Inferior parietal cortex (tissue), 1 donor: Measurements from ENCODE around the gene PRR14L.

ENCODE experiments used
- DNase-seq: peaks from one replicate; pipeline ENCODE4 v3.0.0-alpha.2; 2016; ENCODE audit errors: extremely low spot score

Gene PRR14L

DNA sequence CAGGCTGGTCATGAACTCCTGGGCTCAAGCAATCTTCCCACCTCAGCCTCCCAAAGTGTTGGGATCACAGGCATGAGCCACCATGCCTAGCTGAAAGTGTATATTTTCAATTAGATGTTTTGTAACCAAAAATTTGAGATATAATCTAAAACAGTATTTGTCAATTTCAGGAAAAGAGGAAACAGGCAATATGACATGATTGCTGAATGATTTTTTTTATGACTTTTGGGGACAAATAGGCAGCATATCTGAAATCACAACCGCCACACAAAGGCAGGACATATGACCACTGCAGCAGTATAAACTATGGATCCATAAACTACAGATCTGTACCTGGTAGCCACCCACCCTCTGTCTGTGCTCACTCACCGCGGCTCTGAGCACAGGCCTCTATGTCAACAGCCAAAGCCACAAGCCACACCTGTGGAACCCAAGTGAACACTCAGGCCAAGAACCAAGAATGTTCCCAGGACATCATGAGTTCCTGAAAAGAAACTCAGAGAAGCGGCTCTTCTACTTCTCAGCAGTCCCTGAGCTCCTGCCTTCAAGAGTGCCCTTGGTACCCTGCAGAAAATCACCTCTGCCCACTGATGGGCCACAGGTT, 110.4 kb downstream of the PRR14L start:
- no peak for DNase-seq

GRCh38 chr22:31637891-31638618, 111.9 kb downstream of the PRR14L start:
- DNase-seq: no peak

DNA sequence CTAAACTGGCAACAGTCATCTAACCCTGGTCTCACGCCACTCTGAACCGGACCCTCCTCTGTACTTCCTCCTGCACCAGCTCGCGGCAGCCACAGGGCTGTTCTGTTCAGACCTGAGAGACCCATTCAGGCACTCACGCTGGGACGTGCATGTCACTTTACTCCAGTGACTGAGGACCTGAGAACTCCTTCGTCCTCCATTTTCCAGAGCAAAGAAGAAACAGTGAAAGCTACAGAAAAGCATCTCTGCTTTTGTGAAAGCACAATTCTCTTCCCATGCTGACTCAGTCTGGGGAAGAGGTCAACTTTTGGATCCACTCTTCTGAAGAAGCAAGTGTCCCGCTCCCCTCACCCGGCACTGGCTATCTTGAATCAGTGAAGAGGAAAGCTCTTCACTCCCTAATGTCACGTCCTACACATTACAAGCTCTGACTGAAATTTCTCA, 112.5 kb downstream of the PRR14L start:
- no peak for DNase-seq

- no peak for DNase-seq
Observed at GRCh38 chr22:31635638-31636306, 114.2 kb downstream of the PRR14L start.

- DNase-seq: no peak
Observed at GRCh38 chr22:31631436-31631835, 118.5 kb downstream of the PRR14L start.
